GM10266 (cell line): ENCODE results near the gene EIF1.

Source experiments
- DNase-seq: peaks from one replicate; pipeline ENCODE4 v3.0.0; 2012; ENCODE audit errors: extremely low spot score
- TF ChIP-seq, protein P1 (sequence below): IDR thresholded peaks from 2 replicates; pipeline ENCODE4 v1.5.1; 2012; ENCODE audit warnings: mild to moderate bottlenecking, low read depth; ENCODE audit not compliant: control insufficient read depth, insufficient read depth; ENCODE audit errors: missing control alignments

EIF1 gene

DNA sequence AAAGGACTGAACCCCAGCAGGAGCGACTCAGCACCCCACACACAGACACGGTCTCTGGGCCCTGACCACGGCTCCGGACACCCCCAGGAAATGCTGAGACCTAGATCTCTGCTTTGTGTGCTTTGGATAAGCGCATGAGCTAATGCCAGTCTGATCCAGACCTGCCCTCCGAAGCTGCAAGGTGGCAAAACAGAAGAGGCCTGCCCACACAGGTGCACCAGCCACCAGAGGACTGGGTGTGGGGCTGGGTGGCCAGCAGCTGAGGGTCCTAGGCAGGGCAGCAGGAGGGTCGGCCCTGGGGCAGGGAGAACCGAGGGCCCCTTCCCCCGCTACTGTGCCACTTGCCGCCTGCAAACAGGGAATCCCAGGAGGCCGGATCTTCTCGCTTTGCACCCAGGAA lies 30.7 kb upstream of the EIF1 start:
- TF ChIP-seq, protein P1, sequence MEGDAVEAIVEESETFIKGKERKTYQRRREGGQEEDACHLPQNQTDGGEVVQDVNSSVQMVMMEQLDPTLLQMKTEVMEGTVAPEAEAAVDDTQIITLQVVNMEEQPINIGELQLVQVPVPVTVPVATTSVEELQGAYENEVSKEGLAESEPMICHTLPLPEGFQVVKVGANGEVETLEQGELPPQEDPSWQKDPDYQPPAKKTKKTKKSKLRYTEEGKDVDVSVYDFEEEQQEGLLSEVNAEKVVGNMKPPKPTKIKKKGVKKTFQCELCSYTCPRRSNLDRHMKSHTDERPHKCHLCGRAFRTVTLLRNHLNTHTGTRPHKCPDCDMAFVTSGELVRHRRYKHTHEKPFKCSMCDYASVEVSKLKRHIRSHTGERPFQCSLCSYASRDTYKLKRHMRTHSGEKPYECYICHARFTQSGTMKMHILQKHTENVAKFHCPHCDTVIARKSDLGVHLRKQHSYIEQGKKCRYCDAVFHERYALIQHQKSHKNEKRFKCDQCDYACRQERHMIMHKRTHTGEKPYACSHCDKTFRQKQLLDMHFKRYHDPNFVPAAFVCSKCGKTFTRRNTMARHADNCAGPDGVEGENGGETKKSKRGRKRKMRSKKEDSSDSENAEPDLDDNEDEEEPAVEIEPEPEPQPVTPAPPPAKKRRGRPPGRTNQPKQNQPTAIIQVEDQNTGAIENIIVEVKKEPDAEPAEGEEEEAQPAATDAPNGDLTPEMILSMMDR, result no peak
- DNase-seq, result no peak

DNA sequence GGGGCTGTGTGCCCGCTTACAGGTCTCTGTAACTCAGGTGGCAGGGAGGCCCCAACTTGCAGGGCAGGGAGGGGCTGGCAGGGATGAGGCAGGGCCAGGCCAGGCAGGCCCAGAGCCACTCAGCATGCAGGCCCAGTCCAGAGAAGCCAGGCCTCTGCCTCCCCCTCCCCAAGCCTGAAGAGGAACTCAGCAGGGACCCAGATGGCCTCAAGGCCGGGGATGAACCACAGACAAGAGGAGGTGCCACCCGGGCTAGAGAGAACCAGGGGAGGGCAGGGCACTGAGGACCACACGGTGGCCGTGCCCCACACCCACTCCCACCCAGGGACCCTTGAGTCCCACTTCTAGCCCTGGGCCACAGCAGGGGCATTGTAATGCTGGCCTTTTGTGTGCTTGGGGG lies 29.8 kb upstream of the EIF1 start:
- DNase-seq, result no peak
- TF ChIP-seq, protein P1, result no peak

DNA sequence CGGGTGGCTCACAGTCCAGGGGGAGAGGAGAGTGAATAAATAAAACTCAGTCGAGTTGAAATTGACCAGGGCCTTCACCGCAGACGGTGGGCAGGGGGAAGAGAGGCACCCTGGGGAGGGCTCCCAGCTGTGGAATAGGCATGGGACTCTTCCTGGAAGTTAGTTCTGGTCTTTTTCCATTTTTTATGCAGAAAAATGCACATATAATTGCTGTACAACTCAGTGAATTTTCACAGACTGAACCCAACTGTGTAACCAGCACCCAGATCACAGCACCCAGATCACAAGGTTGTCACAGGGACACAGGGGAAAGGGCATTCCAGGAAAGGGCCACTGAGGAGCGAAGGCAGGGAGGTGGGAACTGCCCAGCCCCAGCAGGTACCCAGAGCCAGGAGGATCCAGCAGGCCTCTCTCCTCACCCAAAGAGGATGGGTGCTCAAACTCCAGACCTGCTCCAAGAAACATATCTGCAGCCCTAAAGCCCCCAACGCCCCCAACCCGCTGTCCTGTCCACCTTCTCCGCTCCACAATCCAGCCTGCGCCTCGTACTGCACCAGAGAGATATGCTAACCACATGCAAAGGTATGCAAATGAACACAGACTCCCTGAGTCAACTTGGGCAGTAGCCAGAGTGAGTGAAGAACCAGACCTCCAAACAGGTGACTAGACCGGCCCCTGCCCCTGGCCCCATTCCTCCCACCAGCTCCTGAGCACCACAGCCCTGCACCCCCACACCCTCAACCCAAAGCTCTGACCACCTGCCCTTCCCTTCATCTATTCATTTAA lies 29.1 kb upstream of the EIF1 start:
- DNase-seq, result no peak
- TF ChIP-seq, protein P1, result no peak

DNA sequence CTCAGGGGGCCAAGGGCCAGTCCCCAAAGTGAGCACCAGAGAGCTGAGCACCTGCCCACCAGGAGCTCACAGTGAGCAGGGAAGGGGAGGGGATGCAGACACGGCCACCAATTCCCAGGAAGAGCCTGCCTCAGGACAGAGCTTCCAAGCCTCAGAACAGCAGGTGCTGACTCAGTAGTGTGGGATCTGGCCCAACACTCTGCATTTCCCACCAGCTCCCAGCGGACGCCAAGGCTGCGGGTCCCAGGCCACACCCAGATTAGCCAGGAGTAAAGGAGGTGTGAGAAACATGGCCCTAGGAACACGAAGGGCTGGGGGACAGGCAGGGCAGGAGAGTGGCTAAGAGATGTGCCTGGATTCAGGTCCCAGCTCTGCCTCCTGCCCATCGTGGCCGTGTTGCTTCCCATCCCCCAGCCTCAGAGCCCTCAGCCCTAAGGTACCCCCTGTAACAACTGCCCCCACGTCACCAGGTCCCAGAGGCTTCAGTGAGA lies 28.4 kb upstream of the EIF1 start:
- TF ChIP-seq, protein P1, result no peak
- no peak for DNase-seq

DNA sequence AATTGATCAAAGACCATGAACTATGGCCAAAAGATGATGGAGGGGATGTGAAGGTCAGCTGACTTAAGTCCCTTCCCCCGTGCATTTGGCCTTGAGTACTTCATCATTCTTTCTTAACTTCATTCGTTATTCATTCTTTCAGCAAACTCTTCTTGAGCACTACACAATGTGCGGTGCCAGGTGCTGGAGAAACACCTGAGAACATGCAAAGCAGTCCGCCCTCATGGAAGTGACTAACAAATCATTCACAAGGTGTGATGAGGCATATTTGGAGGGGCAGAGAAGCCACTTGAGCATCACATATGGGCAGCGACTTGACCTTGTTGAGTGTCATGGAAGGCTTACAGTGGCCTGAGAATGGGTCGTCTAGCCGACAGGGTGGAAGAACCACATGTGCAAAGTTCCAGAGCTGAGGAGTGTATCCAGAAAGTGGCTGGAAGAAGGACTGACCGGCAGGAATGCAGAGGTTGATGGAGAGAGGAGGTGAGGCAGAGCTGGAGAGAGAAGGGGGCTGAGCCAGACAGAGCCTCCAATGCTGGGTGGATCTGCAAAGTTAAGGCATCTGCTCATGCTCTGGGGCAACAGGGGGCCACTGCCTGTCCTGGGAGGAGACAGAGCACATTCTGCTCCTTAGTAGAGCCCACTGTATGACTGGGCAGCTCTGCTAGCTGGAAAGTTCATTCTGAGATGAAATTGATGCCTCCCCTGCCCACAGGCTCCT lies 25.1 kb upstream of the EIF1 start:
- peak; percentile 11 for DNase-seq

DNA sequence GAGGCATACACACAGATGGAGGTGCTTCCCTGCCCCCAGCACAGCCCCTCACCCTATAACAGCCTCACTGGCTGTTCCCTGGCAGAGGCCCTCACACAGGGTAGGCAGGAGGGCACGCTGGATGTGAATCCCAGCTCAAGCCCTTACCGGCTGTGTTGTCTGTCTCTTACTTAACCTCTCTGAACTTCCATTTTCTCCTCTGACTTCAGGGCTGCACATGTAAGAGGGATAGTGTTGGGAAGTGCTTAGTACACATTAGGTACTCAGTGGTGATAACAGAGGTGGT lies 24.6 kb upstream of the EIF1 start:
- DNase-seq, result peak; percentile 6
- TF ChIP-seq, protein P1, result no peak

More for the DNA sequence above, 25.1 kb upstream of the EIF1 start:
- TF ChIP-seq, protein P1, result no peak
